A549 (cell line): ENCODE measurements around the gene NENF.

Source experiments
- EP300 ChIP-seq, 2 experiments: fragments of >200 bp; sonication (Bioruptor Twin); formaldehyde crosslinking; IDR thresholded peaks; 2 replicates in 1 of 2; 3 replicates in 1 of 2; pipeline ENCODE4 v1.6.1; 2016 to 2017
- HDAC2 ChIP-seq: fragments of 200-600 bp; sonication (generic); IDR thresholded peaks from 2 replicates; pipeline ENCODE4 v1.6.1; 2016
- MAZ ChIP-seq: fragments of 150-350 bp; IDR thresholded peaks from 2 replicates; pipeline ENCODE4 v1.6.1; 2014; ENCODE audit warnings: antibody characterized with exemption, low read depth, low read length, borderline replicate concordance
- MYC ChIP-seq: IDR thresholded peaks from 2 replicates; pipeline ENCODE4 v1.6.1; 2012; ENCODE audit warnings: mild to moderate bottlenecking, inconsistent platforms, low read length, improper control_type of control experiment, borderline replicate concordance
- NR3C1 ChIP-seq: fragments of >200 bp; sonication (Bioruptor Twin); formaldehyde crosslinking; IDR thresholded peaks from 3 replicates; pipeline ENCODE4 v1.6.1; 2017
- POLR2A ChIP-seq: IDR thresholded peaks from 2 replicates; pipeline ENCODE4 v1.6.1; 2012; ENCODE audit warnings: mild to moderate bottlenecking, low read length
- POLR2AphosphoS2 ChIP-seq: conservative IDR thresholded peaks from 2 replicates; pipeline ENCODE4 v1.6.1; 2012; ENCODE audit warnings: low read length, improper control_type of control experiment, inconsistent platforms
- TF ChIP-seq, protein P1 (sequence below): fragments of >200 bp; sonication (Bioruptor Twin); formaldehyde crosslinking; IDR thresholded peaks from 3 replicates; pipeline ENCODE4 v1.5.1; 2016
- TF ChIP-seq, protein P2 (sequence below): fragments of 150-350 bp; IDR thresholded peaks from 2 replicates; pipeline ENCODE4 v1.6.1; 2014; ENCODE audit warnings: low read depth, mild to moderate bottlenecking, low read length

DNA sequence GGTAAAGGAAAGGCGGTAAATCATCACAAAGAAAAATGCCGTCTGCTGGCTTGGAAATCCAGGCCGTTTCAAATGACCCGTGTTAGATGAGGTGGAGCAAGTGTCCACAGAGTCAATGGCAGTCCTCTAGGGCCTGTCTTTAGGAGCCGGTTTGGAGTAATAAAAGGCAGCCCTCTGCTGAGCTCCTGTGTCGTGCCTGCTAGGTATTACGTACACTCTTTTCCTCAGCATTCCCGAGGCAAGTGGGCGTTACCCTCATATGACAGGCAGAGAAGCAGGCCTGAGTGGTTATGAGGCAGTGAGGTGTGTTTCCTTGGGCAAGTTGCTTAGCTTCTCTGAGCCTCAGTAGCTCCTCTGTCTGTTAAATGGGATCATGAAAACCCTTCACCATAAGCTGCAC lies 7.7 kb downstream of the NENF start:
- TF ChIP-seq POLR2A = no peak
- TF ChIP-seq, protein P1, sequence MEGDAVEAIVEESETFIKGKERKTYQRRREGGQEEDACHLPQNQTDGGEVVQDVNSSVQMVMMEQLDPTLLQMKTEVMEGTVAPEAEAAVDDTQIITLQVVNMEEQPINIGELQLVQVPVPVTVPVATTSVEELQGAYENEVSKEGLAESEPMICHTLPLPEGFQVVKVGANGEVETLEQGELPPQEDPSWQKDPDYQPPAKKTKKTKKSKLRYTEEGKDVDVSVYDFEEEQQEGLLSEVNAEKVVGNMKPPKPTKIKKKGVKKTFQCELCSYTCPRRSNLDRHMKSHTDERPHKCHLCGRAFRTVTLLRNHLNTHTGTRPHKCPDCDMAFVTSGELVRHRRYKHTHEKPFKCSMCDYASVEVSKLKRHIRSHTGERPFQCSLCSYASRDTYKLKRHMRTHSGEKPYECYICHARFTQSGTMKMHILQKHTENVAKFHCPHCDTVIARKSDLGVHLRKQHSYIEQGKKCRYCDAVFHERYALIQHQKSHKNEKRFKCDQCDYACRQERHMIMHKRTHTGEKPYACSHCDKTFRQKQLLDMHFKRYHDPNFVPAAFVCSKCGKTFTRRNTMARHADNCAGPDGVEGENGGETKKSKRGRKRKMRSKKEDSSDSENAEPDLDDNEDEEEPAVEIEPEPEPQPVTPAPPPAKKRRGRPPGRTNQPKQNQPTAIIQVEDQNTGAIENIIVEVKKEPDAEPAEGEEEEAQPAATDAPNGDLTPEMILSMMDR = no peak
- no peak for TF ChIP-seq NR3C1
- no peak for TF ChIP-seq POLR2AphosphoS2
- TF ChIP-seq, protein P2, sequence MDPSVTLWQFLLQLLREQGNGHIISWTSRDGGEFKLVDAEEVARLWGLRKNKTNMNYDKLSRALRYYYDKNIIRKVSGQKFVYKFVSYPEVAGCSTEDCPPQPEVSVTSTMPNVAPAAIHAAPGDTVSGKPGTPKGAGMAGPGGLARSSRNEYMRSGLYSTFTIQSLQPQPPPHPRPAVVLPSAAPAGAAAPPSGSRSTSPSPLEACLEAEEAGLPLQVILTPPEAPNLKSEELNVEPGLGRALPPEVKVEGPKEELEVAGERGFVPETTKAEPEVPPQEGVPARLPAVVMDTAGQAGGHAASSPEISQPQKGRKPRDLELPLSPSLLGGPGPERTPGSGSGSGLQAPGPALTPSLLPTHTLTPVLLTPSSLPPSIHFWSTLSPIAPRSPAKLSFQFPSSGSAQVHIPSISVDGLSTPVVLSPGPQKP = no peak
- no peak for TF ChIP-seq MAZ
- TF ChIP-seq EP300 (IDR thresholded peaks at IDR 0.05) = no peak
- no peak for TF ChIP-seq HDAC2
- no peak for TF ChIP-seq MYC
